Measurements from ENCODE around the gene PRR5L. TPM values are rescaled to one million over a fixed set of nuclear protein-coding genes. Genes with fewer than 3 reads are reported as not detected.

Gene PRR5L
- total and polyA plus RNA-seq, 12 donors, result 1.7 to 10.2 (median 7.3) TPM

GRCh38 chr11:36458129-36458915 is 162.2 kb downstream of the PRR5L start:
- no peaks in the 10 kb centered on the region for H3K36me3 ChIP-seq (replicated peaks in 1 of 2)
- no peak for TF ChIP-seq POLR2A (IDR thresholded peaks at IDR 0.05)
- no peak for TF ChIP-seq CTCF (IDR thresholded peaks at IDR 0.05)
- intact Hi-C loops (cut with DNase I), result no loop called here

GRCh38 chr11:36459046-36459445 is 163.0 kb downstream of the PRR5L start:
- no peaks in the 10 kb centered on the region for H3K36me3 ChIP-seq (replicated peaks in 1 of 2)
- TF ChIP-seq CTCF (IDR thresholded peaks at IDR 0.05) (no peak), POLR2A (IDR thresholded peaks at IDR 0.05) (no peak)
- no peak overlapping the region for H3K27ac ChIP-seq
- no peaks in the 10 kb centered on the region for H3K27me3 ChIP-seq
- no peaks in the 10 kb centered on the region for H3K9me3 ChIP-seq (replicated peaks in 1 of 3)
- DNase-seq, result no peak
- peaks cover 5 to 11% of the 10 kb centered on the region in 2 donors for H3K4me1 ChIP-seq (replicated peaks in 1 of 2)
- 91 to 96% (median 93%) methylated on average over 6 to 7 of the region's 7 CpGs for WGBS, 4 donors
- no peak overlapping the region for H3K4me3 ChIP-seq
- intact Hi-C loops (cut with DNase I), result no loop called here

More at GRCh38 chr11:36458129-36458915, 162.2 kb downstream of the PRR5L start:
- DNase-seq, result no peak
- peaks cover 5 to 11% of the 10 kb centered on the region in 2 donors for H3K4me1 ChIP-seq (replicated peaks in 1 of 2)
- 83 to 89% (median 87%) methylated on average over 7 to 8 of the region's 8 CpGs for WGBS, 4 donors
- H3K9me3 ChIP-seq (replicated peaks in 1 of 3), result no peaks in the 10 kb centered on the region
- H3K4me3 ChIP-seq, result no peak overlapping the region
- H3K27me3 ChIP-seq, result no peaks in the 10 kb centered on the region
- no peak overlapping the region for H3K27ac ChIP-seq

- Histone ChIP-seq H3K4me1 (replicated peaks in 1 of 2) (peaks cover 5 to 11% of the 10 kb centered on the region in 2 donors), H3K27me3 (no peaks in the 10 kb centered on the region), H3K27ac (no peak overlapping the region), H3K4me3 (no peak overlapping the region), H3K36me3 (replicated peaks in 1 of 2) (no peaks in the 10 kb centered on the region), H3K9me3 (replicated peaks in 1 of 3) (no peaks in the 10 kb centered on the region)
- 82 to 92% (median 88%) methylated on average over 10 of the region's 10 CpGs for WGBS, 4 donors
- intact Hi-C loops (cut with DNase I), result no loop called here
- no peak for TF ChIP-seq POLR2A (IDR thresholded peaks at IDR 0.05)
- no peak for TF ChIP-seq CTCF (IDR thresholded peaks at IDR 0.05)
- DNase-seq, result no peak
Measured at GRCh38 chr11:36460220-36460619, 164.1 kb downstream of the PRR5L start.

- Histone ChIP-seq H3K9me3 (replicated peaks in 1 of 3) (no peaks in the 10 kb centered on the region), H3K27ac (no peak overlapping the region), H3K4me1 (replicated peaks in 1 of 2) (no peaks in the 10 kb centered on the region), H3K36me3 (replicated peaks in 1 of 2) (no peaks in the 10 kb centered on the region), H3K4me3 (no peak overlapping the region), H3K27me3 (no peaks in the 10 kb centered on the region)
- 93 to 100% (median 96%) methylated on average over 6 to 15 of the region's 15 CpGs for WGBS, 4 donors
- DNase-seq, result no peak
- no peak for TF ChIP-seq POLR2A (IDR thresholded peaks at IDR 0.05)
- TF ChIP-seq CTCF (IDR thresholded peaks at IDR 0.05), result no peak
- intact Hi-C loops (cut with DNase I), result no loop called here
Measured at GRCh38 chr11:36462321-36462720, 166.2 kb downstream of the PRR5L start.
